SK-N-SH treated with all-trans-retinoic acid at 6 μM for 48 hours (cell line): Measurements from ENCODE around the gene JUN.

Experiments
- ISL1 ChIP-seq: fragments of 250-450 bp; sonication (Bioruptor Pico); IDR thresholded peaks from 2 replicates; pipeline ENCODE4 v2.1.2; 2022; ENCODE audit warnings: mild to moderate bottlenecking, moderate library complexity
- PATZ1 ChIP-seq: fragments of 250-450 bp; sonication (Bioruptor Pico); IDR thresholded peaks from 2 replicates; pipeline ENCODE4 v1.8.0; 2020; ENCODE audit warnings: mild to moderate bottlenecking, moderate library complexity, borderline replicate concordance
- TSHZ2 ChIP-seq: fragments of 250-450 bp; sonication (Bioruptor Pico); IDR thresholded peaks from 2 replicates; pipeline ENCODE4 v1.5.0; 2020; ENCODE audit warnings: mild to moderate bottlenecking, moderate library complexity
- ZNF8 ChIP-seq: fragments of 450-650 bp; formaldehyde crosslinking; IDR thresholded peaks from 2 replicates; pipeline ENCODE4 v1.5.0; 2020; ENCODE audit warnings: mild to moderate bottlenecking, moderate library complexity

GRCh38 chr1:58748666-58749065 is 35.2 kb downstream of the JUN start:
- TF ChIP-seq ISL1 (CRISPR knock-in tag) = no peak
- no peak for TF ChIP-seq TSHZ2 (CRISPR knock-in tag)
- no peak for TF ChIP-seq ZNF8
- no peak for TF ChIP-seq PATZ1 (CRISPR knock-in tag)
